ENCODE results near the gene SYT13. TPM values are rescaled to one million over a fixed set of nuclear protein-coding genes. Genes with fewer than 3 reads are reported as not detected.

SYT13 gene
- total RNA-seq, 4 donors from 2014 or later, result 0.23 to 0.83 (median 0.42) TPM; not detected in 1

DNA sequence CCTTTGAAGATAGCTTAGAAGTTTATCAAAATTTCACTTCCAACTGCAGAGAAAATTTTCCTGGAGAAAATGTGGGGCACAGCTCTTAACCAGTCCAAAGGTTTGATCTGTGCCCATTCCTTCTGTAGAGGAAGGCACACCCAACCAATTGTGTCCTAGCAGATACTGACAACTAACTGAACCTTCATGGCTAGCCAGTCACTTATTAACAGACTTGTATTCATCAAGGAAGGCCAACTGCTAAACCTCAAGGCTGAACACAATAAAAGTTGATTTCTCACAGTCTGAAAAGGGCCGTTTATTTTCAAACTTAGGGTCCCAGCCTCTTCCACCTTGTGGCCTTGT lies 19.5 kb downstream of the SYT13 start:
- Histone ChIP-seq H3K4me3 (no peak overlapping the region), H3K27ac (replicated peaks in 1 of 4) (no peak overlapping the region), H3K9me3 (no peaks in the 10 kb centered on the region), H3K27me3 (peaks cover 0 to 58% (median 0%) of the 10 kb centered on the region in 4 donors), H3K4me1 (no peaks in the 10 kb centered on the region), H3K36me3 (no peaks in the 10 kb centered on the region)
- intact Hi-C loops (cut with DNase I), result no loop called here
- TF ChIP-seq, protein P1, sequence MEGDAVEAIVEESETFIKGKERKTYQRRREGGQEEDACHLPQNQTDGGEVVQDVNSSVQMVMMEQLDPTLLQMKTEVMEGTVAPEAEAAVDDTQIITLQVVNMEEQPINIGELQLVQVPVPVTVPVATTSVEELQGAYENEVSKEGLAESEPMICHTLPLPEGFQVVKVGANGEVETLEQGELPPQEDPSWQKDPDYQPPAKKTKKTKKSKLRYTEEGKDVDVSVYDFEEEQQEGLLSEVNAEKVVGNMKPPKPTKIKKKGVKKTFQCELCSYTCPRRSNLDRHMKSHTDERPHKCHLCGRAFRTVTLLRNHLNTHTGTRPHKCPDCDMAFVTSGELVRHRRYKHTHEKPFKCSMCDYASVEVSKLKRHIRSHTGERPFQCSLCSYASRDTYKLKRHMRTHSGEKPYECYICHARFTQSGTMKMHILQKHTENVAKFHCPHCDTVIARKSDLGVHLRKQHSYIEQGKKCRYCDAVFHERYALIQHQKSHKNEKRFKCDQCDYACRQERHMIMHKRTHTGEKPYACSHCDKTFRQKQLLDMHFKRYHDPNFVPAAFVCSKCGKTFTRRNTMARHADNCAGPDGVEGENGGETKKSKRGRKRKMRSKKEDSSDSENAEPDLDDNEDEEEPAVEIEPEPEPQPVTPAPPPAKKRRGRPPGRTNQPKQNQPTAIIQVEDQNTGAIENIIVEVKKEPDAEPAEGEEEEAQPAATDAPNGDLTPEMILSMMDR (IDR thresholded peaks at IDR 0.05), result no peak
- TF ChIP-seq EP300 (IDR thresholded peaks at IDR 0.05), result no peak
- WGBS, result 92% methylated on average over 1 of the region's 1 CpG
- DNase-seq (ENCODE audit: extremely low spot score), result no peak

GRCh38 chr11:45265969-45266675 lies 20.0 kb downstream of the SYT13 start:
- no peaks in the 10 kb centered on the region for H3K36me3 ChIP-seq
- TF ChIP-seq EP300 (IDR thresholded peaks at IDR 0.05), result no peak
- TF ChIP-seq, protein P1 (IDR thresholded peaks at IDR 0.05), result no peak
- no peak overlapping the region for H3K27ac ChIP-seq (replicated peaks in 1 of 4)
- H3K27me3 ChIP-seq, result peaks cover 0 to 63% (median 0%) of the 10 kb centered on the region in 4 donors
- no peak overlapping the region for H3K4me3 ChIP-seq
- H3K4me1 ChIP-seq, result no peaks in the 10 kb centered on the region
- intact Hi-C loops (cut with DNase I), result no loop called here
- WGBS, result 91% methylated on average over 2 of the region's 2 CpGs
- no peak for DNase-seq (ENCODE audit: extremely low spot score)
- H3K9me3 ChIP-seq, result no peaks in the 10 kb centered on the region

DNA sequence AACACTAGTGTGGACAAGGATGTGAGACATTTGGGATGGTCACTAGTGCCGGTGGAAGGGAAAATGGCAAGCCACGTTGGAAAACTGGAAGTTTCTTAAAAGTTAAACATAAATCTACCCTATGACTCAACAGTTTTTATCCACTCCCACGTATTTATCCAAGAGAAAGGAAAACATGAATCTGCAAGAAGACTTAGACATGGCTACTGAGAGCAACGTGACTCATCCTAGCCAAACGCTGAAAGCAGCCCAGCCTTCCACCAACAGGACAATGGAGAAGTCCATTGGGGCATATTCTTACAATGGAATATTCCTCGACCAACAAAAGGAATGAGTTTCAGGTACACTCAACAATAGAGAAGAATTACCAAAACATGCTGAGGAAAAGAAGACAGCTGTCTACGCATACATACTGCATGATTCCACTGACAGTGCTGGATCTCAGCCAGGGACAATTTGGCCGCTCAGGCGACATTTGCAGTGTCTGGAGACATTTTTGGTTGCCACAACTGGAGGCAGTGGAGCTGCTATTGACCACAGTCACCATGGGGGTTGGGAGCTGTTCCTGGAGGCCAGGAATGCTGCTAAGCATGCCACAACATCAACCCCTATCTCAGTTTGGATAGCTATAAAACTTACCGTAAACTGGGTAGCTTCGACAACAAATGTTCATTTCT lies 21.2 kb downstream of the SYT13 start:
- peaks cover 0 to 73% (median 0%) of the 10 kb centered on the region in 4 donors for H3K27me3 ChIP-seq
- H3K27ac ChIP-seq (replicated peaks in 1 of 4), result no peak overlapping the region
- TF ChIP-seq EP300 (IDR thresholded peaks at IDR 0.05) (no peak), POLR2A (IDR thresholded peaks at IDR 0.05; ENCODE audit: low read depth) (no peak), POLR2AphosphoS5 (IDR thresholded peaks at IDR 0.05) (no peak)
- TF ChIP-seq, protein P1 (IDR thresholded peaks at IDR 0.05), result no peak
- intact Hi-C loops (cut with DNase I), result no loop called here
- H3K4me1 ChIP-seq, result no peaks in the 10 kb centered on the region
- WGBS, result 65% methylated on average over 11 of the region's 11 CpGs
- no peak for DNase-seq (ENCODE audit: extremely low spot score)
- H3K9me3 ChIP-seq, result no peaks in the 10 kb centered on the region
- no peaks in the 10 kb centered on the region for H3K36me3 ChIP-seq
- H3K4me3 ChIP-seq, result no peak overlapping the region

DNA sequence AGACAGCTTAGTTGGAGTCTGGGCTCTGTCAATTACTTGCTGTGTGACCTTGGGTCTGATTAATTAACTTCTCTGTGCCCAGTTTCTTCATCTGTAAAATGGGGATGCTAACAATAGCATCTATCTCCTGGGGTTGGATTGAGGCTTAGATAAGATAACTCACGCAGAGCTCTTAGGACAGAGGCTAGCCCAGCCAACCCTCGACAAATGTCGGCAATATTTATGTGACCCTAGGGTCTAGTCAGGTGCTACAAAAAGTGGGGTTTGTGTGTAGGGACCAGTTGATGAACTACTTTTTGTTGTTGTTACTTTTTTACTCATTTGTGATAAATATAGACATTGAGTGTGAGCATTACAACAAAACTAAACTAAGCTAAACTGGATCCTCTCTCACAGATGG lies 22.4 kb downstream of the SYT13 start:
- DNase-seq (ENCODE audit: extremely low spot score), result no peak
- no peak for TF ChIP-seq POLR2A (IDR thresholded peaks at IDR 0.05; ENCODE audit: low read depth)
- no peak for TF ChIP-seq POLR2AphosphoS5 (IDR thresholded peaks at IDR 0.05)
- no peak for TF ChIP-seq EP300 (IDR thresholded peaks at IDR 0.05)
- TF ChIP-seq, protein P1 (IDR thresholded peaks at IDR 0.05), result no peak
- H3K27me3 ChIP-seq, result peaks cover 0 to 80% (median 0%) of the 10 kb centered on the region in 4 donors
- H3K4me3 ChIP-seq, result no peak overlapping the region
- no peak overlapping the region for H3K27ac ChIP-seq (replicated peaks in 1 of 4)
- 95% methylated on average over 3 of the region's 3 CpGs for WGBS
- no peaks in the 10 kb centered on the region for H3K4me1 ChIP-seq
- intact Hi-C loops (cut with DNase I), result no loop called here
- H3K9me3 ChIP-seq, result no peaks in the 10 kb centered on the region
- no peaks in the 10 kb centered on the region for H3K36me3 ChIP-seq

Measured in esophagus muscularis mucosa (tissue), 4 donors.